ENCODE data around the gene KBTBD8. TPM values are rescaled to one million over a fixed set of nuclear protein-coding genes. Genes with fewer than 3 reads are reported as not detected.
A peak's percentile ranks its signal among the peaks of the same experiment; 100 is the strongest.

The KBTBD8 gene
- 1 to 10 TPM in 1 of 2 donors, under 1 TPM in 1; 0.54 to 1.1 TPM for total RNA-seq

GRCh38 chr3:66998113-66998903 lies at the start of gene KBTBD8:
Gene KBTBD8, plus strand, starts transcription at chr3:66998307. Its CDS starts 49 bp downstream, at chr3:66998356.
- no peak for TF ChIP-seq CTCF (IDR thresholded peaks at IDR 0.05)
- peak; percentile 97 for ATAC-seq (ENCODE audit: insufficient number of reproducible peaks, low FRiP score, low read depth)
- Histone ChIP-seq H3K4me1 (ENCODE audit: control insufficient read depth in 1 of 2, low read depth in 2 of 2) (peaks cover 3 to 10% of the 10 kb centered on the region in 2 donors), H3K27ac (peak within 1 kb of the TSS; percentile 51 to 64), H3K27me3 (replicated peaks; ENCODE audit: insufficient read depth) (no peaks in the 10 kb centered on the region), H3K9me3 (no peaks in the 10 kb centered on the region), H3K4me3 (peak within 1 kb of the TSS; percentile 96), H3K36me3 (no peaks in the 10 kb centered on the region)
- peak; percentile 93 for DNase-seq (ENCODE audit: low spot score)

GRCh38 chr3:66948838-66949237 lies 49.3 kb upstream of the KBTBD8 start:
- no peak for ATAC-seq (ENCODE audit: insufficient number of reproducible peaks, low FRiP score, low read depth)
- no peak overlapping the region for H3K4me3 ChIP-seq
- H3K27me3 ChIP-seq (replicated peaks; ENCODE audit: insufficient read depth) = no peaks in the 10 kb centered on the region

GRCh38 chr3:66949898-66950297 lies 48.2 kb upstream of the KBTBD8 start:
- ATAC-seq (ENCODE audit: insufficient number of reproducible peaks, low FRiP score, low read depth) = no peak
- H3K27ac ChIP-seq = no peak overlapping the region
- H3K27me3 ChIP-seq (replicated peaks; ENCODE audit: insufficient read depth) = no peaks in the 10 kb centered on the region
- TF ChIP-seq CTCF (IDR thresholded peaks at IDR 0.05) = no peak
- no peak for DNase-seq (ENCODE audit: low spot score)
- no peak overlapping the region for H3K4me3 ChIP-seq
- H3K4me1 ChIP-seq (ENCODE audit: control insufficient read depth in 1 of 2, low read depth in 2 of 2) = no peaks in the 10 kb centered on the region
- no peaks in the 10 kb centered on the region for H3K36me3 ChIP-seq
- no peaks in the 10 kb centered on the region for H3K9me3 ChIP-seq

More at GRCh38 chr3:66948838-66949237, 49.3 kb upstream of the KBTBD8 start:
- H3K27ac ChIP-seq = no peak overlapping the region
- DNase-seq (ENCODE audit: low spot score) = no peak
- H3K36me3 ChIP-seq = no peaks in the 10 kb centered on the region
- H3K9me3 ChIP-seq = no peaks in the 10 kb centered on the region
- no peak for TF ChIP-seq CTCF (IDR thresholded peaks at IDR 0.05)
- H3K4me1 ChIP-seq (ENCODE audit: control insufficient read depth in 1 of 2, low read depth in 2 of 2) = no peaks in the 10 kb centered on the region

GRCh38 chr3:66952357-66952756 lies 45.8 kb upstream of the KBTBD8 start:
- Histone ChIP-seq H3K4me3 (no peak overlapping the region), H3K36me3 (no peaks in the 10 kb centered on the region), H3K27me3 (replicated peaks; ENCODE audit: insufficient read depth) (no peaks in the 10 kb centered on the region), H3K4me1 (ENCODE audit: control insufficient read depth in 1 of 2, low read depth in 2 of 2) (no peaks in the 10 kb centered on the region), H3K27ac (no peak overlapping the region), H3K9me3 (no peaks in the 10 kb centered on the region)
- no peak for ATAC-seq (ENCODE audit: insufficient number of reproducible peaks, low FRiP score, low read depth)
- no peak for DNase-seq (ENCODE audit: low spot score)
- TF ChIP-seq CTCF (IDR thresholded peaks at IDR 0.05) = no peak

GRCh38 chr3:66953934-66954445 lies 44.1 kb upstream of the KBTBD8 start:
- Histone ChIP-seq H3K4me3 (no peak overlapping the region), H3K27me3 (replicated peaks; ENCODE audit: insufficient read depth) (no peaks in the 10 kb centered on the region), H3K9me3 (no peaks in the 10 kb centered on the region), H3K4me1 (ENCODE audit: control insufficient read depth in 1 of 2, low read depth in 2 of 2) (no peaks in the 10 kb centered on the region), H3K36me3 (no peaks in the 10 kb centered on the region), H3K27ac (no peak overlapping the region)
- no peak for TF ChIP-seq CTCF (IDR thresholded peaks at IDR 0.05)
- ATAC-seq (ENCODE audit: insufficient number of reproducible peaks, low FRiP score, low read depth) = no peak
- no peak for DNase-seq (ENCODE audit: low spot score)
